RWPE2 (cell line): ENCODE measurements around the gene LRP1B.

Source experiments
- ATAC-seq: fragments of 200-7000 bp; cut with Tn5 transposase; 3 replicates; pipeline ENCODE4 v1.9.1; 2021; ENCODE audit warnings: low read depth
- DNase-seq: peaks from one replicate; pipeline ENCODE4 v3.0.0-alpha.2; 2020; ENCODE audit warnings: low spot score
- H3K27ac ChIP-seq: fragments of 450-650 bp; 2 replicates; pipeline ENCODE4 v1.5.1; 2017; ENCODE audit warnings: mild to moderate bottlenecking; ENCODE audit not compliant: poor library complexity, severe bottlenecking
- H3K27me3 ChIP-seq: fragments of 250-450 bp; sonication (Bioruptor Pico); 2 replicates; pipeline ENCODE4 v1.5.1; 2021; ENCODE audit warnings: mild to moderate bottlenecking, moderate library complexity; ENCODE audit not compliant: insufficient read depth, poor library complexity, severe bottlenecking
- H3K36me3 ChIP-seq: fragments of 250-450 bp; sonication (Bioruptor Pico); 2 replicates; pipeline ENCODE4 v1.5.1; 2020; ENCODE audit warnings: low read depth, mild to moderate bottlenecking, moderate library complexity
- H3K4me1 ChIP-seq: fragments of 250-450 bp; sonication (Bioruptor Pico); 2 replicates; pipeline ENCODE4 v1.5.1; 2021; ENCODE audit warnings: mild to moderate bottlenecking, moderate library complexity; ENCODE audit not compliant: insufficient read depth, poor library complexity, severe bottlenecking
- H3K4me3 ChIP-seq: fragments of 250-450 bp; sonication (Bioruptor Pico); 2 replicates; pipeline ENCODE4 v1.5.1; 2021; ENCODE audit warnings: mild to moderate bottlenecking, moderate library complexity; ENCODE audit not compliant: severe bottlenecking
- H3K9me3 ChIP-seq: fragments of 250-450 bp; sonication (Bioruptor Pico); 2 replicates; pipeline ENCODE4 v1.5.1; 2021; ENCODE audit warnings: mild to moderate bottlenecking, moderate library complexity; ENCODE audit not compliant: severe bottlenecking
- CTCF ChIP-seq: fragments of 450-650 bp; IDR thresholded peaks from one replicate; pipeline ENCODE4 v1.5.1; 2017; ENCODE audit warnings: mild to moderate bottlenecking, moderate library complexity; ENCODE audit not compliant: poor library complexity, severe bottlenecking

The LRP1B gene

GRCh38 chr2:142065156-142065555 lies 65.7 kb downstream of the LRP1B start:
- DNase-seq (no peak), ATAC-seq (no peak)
- H3K27ac ChIP-seq: no peak overlapping the region
- H3K9me3 ChIP-seq: no peaks in the 10 kb centered on the region
- TF ChIP-seq CTCF: no peak
- no peaks in the 10 kb centered on the region for H3K36me3 ChIP-seq
- no peaks in the 10 kb centered on the region for H3K27me3 ChIP-seq
- H3K4me3 ChIP-seq: no peak overlapping the region
- no peaks in the 10 kb centered on the region for H3K4me1 ChIP-seq

GRCh38 chr2:142061733-142062132 lies 69.1 kb downstream of the LRP1B start:
- no peaks in the 10 kb centered on the region for H3K4me1 ChIP-seq
- H3K9me3 ChIP-seq: no peaks in the 10 kb centered on the region
- H3K36me3 ChIP-seq: no peaks in the 10 kb centered on the region
- no peaks in the 10 kb centered on the region for H3K27me3 ChIP-seq
- DNase-seq (no peak), ATAC-seq (no peak)
- no peak for TF ChIP-seq CTCF
- H3K4me3 ChIP-seq: no peak overlapping the region
- H3K27ac ChIP-seq: no peak overlapping the region

- Histone ChIP-seq H3K4me3 (no peak overlapping the region), H3K4me1 (no peaks in the 10 kb centered on the region), H3K27ac (no peak overlapping the region), H3K9me3 (no peaks in the 10 kb centered on the region), H3K27me3 (no peaks in the 10 kb centered on the region), H3K36me3 (no peaks in the 10 kb centered on the region)
- no peak for DNase-seq
- no peak for ATAC-seq
- TF ChIP-seq CTCF: no peak
Observed at GRCh38 chr2:142058149-142058548, 72.7 kb downstream of the LRP1B start.

- Histone ChIP-seq H3K36me3 (no peaks in the 10 kb centered on the region), H3K9me3 (no peaks in the 10 kb centered on the region), H3K27ac (no peak overlapping the region), H3K4me3 (no peak overlapping the region), H3K27me3 (no peaks in the 10 kb centered on the region), H3K4me1 (no peaks in the 10 kb centered on the region)
- DNase-seq (no peak), ATAC-seq (no peak)
- no peak for TF ChIP-seq CTCF
Observed at GRCh38 chr2:142056784-142057183, 74.0 kb downstream of the LRP1B start.

GRCh38 chr2:142052220-142052863 lies 78.5 kb downstream of the LRP1B start:
- no peak overlapping the region for H3K4me3 ChIP-seq
- DNase-seq: no peak
- no peak for TF ChIP-seq CTCF
- no peaks in the 10 kb centered on the region for H3K36me3 ChIP-seq
- no peaks in the 10 kb centered on the region for H3K9me3 ChIP-seq
- peak; percentile 42; the same call in 1 of the 3 replicates for ATAC-seq
- H3K27ac ChIP-seq: no peak overlapping the region
- no peaks in the 10 kb centered on the region for H3K27me3 ChIP-seq
- H3K4me1 ChIP-seq: no peaks in the 10 kb centered on the region
